Thyroid gland (tissue), 4 donors: ENCODE data around the gene PRR23A. TPM values are rescaled to one million over a fixed set of nuclear protein-coding genes. Genes with fewer than 3 reads are reported as not detected.
"Not testable (repeated sequence)": the region's sequence is repeated elsewhere in the genome, so short reads cannot be mapped to it uniquely, and the experiment has no call there.

Source experiments
- DNase-seq, 2 donors: peaks; one replicate each; pipeline ENCODE4 v3.0.0-alpha.2; 2019
- H3K27ac ChIP-seq, 3 donors: fragments of 200-600 bp; sonication (generic); 1 replicate in 2 of 3; 2 replicates in 1 of 3; pipeline ENCODE4 v1.5.1; 2016 to 2019; ENCODE audit warnings: mild to moderate bottlenecking in 1 of 3, moderate library complexity in 1 of 3
- H3K27me3 ChIP-seq: fragments of 200-600 bp; sonication (generic); one replicate; pipeline ENCODE4 v1.5.1; 2019
- H3K36me3 ChIP-seq, 2 donors: fragments of 200-600 bp; sonication (generic); one replicate each; pipeline ENCODE4 v1.5.1; 2016 to 2019
- H3K4me1 ChIP-seq, 2 donors: fragments of 200-600 bp; sonication (generic); one replicate each; pipeline ENCODE4 v1.5.1; 2017 to 2019
- H3K4me3 ChIP-seq, 3 donors: fragments of 200-600 bp; sonication (generic); replicated peaks in 1 of 3; 1 replicate in 2 of 3; 2 replicates in 1 of 3; pipeline ENCODE4 v1.5.1; 2016; ENCODE audit warnings: mild to moderate bottlenecking in 1 of 3
- H3K9me3 ChIP-seq: fragments of 200-600 bp; sonication (generic); one replicate; pipeline ENCODE4 v1.5.1; 2017
- POLR2A ChIP-seq, 2 donors: fragments of 450-650 bp; IDR thresholded peaks; one replicate each; pipeline ENCODE4 v1.6.1; 2017; ENCODE audit warnings: antibody characterized with exemption in 2 of 2, mild to moderate bottlenecking in 2 of 2, moderate library complexity in 1 of 2
- WGBS, 2 donors: methylation state at CpG; one replicate each; pipeline ENCODE4 v1.1.5; 2017; 5-methylcytosine and 5-hydroxymethylcytosine counted together
- intact Hi-C: fragments of 100-400 bp; cut with DNase I; formaldehyde crosslinking; loops from one replicate; pipeline ENCODE4 v1.15.1; 2023
- total RNA-seq, 4 donors: library from RNA; depleted of rRNA; stranded (reverse); fragments of >200 nt; gene quantifications; one replicate each; pipeline ENCODE4 v1.2.3, GENCODE V29; 2016
- TF ChIP-seq, protein P1 (sequence below), 6 experiments: fragments of 200-600 bp in 3 of 6; fragments of 450-650 bp in 3 of 6; sonication (generic) in 3 of 6; IDR thresholded peaks; one replicate each; pipeline ENCODE4 v1.5.1; 2016 to 2019; ENCODE audit warnings: antibody characterized with exemption in 6 of 6, mild to moderate bottlenecking in 2 of 6, inconsistent platforms in 1 of 6, moderate library complexity in 1 of 6

The PRR23A gene
- total RNA-seq, 4 donors from 2014 or later: not detected

DNA sequence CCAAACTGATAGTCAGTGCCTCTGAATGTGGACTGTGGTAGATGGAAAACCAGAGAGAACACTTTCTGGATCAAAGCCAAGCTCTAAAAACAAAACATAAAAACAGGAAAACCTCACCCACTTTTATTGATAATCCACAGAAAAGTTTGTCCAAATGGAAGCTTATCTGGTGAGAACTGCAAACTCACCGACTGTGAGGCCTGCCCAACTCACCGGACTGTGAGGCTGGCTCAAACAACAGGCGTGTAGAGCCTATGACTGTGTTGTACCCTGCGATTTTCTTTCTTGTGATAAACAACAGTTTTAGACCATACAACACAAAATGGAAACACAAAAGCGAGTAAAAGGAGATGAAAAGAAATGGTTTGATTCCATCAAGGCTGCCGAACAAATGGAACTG, 31.4 kb upstream of the PRR23A start:
- Histone ChIP-seq H3K27me3 (no peaks in the 10 kb centered on the region), H3K36me3 (no peaks in the 10 kb centered on the region), H3K4me3 (no peak overlapping the region), H3K27ac (no peak overlapping the region), H3K9me3 (no peaks in the 10 kb centered on the region), H3K4me1 (no peaks in the 10 kb centered on the region)
- 82 to 91% methylated on average over 6 of the region's 6 CpGs for WGBS, 2 donors
- intact Hi-C loops: no loop called here
- DNase-seq: no peak
- TF ChIP-seq POLR2A (IDR thresholded peaks at IDR 0.05): no peak
- TF ChIP-seq, protein P1, sequence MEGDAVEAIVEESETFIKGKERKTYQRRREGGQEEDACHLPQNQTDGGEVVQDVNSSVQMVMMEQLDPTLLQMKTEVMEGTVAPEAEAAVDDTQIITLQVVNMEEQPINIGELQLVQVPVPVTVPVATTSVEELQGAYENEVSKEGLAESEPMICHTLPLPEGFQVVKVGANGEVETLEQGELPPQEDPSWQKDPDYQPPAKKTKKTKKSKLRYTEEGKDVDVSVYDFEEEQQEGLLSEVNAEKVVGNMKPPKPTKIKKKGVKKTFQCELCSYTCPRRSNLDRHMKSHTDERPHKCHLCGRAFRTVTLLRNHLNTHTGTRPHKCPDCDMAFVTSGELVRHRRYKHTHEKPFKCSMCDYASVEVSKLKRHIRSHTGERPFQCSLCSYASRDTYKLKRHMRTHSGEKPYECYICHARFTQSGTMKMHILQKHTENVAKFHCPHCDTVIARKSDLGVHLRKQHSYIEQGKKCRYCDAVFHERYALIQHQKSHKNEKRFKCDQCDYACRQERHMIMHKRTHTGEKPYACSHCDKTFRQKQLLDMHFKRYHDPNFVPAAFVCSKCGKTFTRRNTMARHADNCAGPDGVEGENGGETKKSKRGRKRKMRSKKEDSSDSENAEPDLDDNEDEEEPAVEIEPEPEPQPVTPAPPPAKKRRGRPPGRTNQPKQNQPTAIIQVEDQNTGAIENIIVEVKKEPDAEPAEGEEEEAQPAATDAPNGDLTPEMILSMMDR (IDR thresholded peaks at IDR 0.05): no peak

DNA sequence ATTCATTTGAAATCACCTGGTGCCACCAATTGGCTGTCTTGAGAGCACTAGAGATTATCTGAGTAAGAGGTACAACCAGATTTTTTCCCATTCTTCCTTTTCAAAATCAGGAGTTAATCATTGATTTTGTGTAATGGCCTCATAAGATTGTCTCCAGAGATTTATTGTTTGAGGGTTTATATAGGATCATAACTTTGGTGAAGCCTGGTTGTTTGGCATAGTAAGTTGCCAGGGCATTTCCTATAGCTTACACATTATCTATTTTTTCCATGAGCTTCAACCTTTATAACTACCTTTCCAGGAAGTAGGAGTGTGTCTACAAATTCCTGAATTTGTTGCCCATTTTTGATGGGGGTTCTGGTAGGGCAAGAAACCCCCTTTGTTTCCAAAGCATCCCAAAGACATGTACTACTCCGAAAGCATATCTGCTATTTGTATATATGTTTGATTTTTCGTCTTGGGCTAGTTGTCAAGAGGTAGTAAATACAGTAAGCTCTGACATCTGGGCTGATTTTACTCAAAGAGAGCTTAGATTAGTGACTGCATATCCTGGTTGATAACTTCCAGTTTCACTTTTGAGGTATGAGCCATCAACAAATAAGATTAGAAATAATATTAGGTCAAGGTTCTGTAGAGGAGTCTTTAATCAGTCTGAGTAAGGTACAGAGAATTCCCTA, 26.4 kb upstream of the PRR23A start:
- intact Hi-C loops: no loop called here
- WGBS, 2 donors: 80 to 89% methylated on average over 2 of the region's 2 CpGs
- no peak overlapping the region for H3K4me3 ChIP-seq
- no peaks in the 10 kb centered on the region for H3K27me3 ChIP-seq
- H3K9me3 ChIP-seq: no peaks in the 10 kb centered on the region
- H3K4me1 ChIP-seq: no peaks in the 10 kb centered on the region
- H3K27ac ChIP-seq: no peak overlapping the region
- no peak for TF ChIP-seq POLR2A (IDR thresholded peaks at IDR 0.05)
- TF ChIP-seq, protein P1 (IDR thresholded peaks at IDR 0.05): no peak
- no peak for DNase-seq
- H3K36me3 ChIP-seq: no peaks in the 10 kb centered on the region

DNA sequence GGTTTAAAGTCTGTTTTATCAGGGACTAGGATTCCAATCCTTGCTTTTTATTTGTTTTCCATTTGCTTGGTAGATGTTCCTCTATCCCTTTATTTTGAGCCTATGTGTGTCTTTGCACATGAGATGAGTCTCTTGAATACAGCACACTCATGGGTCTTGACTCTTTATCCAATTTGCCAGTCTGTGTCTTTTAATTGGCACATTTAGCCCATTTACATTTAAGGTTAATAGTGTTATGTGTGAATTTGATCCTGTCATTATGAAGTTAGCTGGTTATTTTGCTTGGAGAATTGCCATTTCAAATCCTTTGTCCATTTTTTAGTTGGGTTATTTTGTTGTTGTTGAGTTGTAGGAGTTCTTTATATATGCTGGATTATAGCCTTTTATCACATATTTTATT, 24.5 kb upstream of the PRR23A start:
- H3K9me3 ChIP-seq, intact Hi-C loops, H3K4me3 ChIP-seq, H3K27me3 ChIP-seq, DNase-seq, H3K4me1 ChIP-seq, H3K36me3 ChIP-seq, H3K27ac ChIP-seq: not testable (repeated sequence)

DNA sequence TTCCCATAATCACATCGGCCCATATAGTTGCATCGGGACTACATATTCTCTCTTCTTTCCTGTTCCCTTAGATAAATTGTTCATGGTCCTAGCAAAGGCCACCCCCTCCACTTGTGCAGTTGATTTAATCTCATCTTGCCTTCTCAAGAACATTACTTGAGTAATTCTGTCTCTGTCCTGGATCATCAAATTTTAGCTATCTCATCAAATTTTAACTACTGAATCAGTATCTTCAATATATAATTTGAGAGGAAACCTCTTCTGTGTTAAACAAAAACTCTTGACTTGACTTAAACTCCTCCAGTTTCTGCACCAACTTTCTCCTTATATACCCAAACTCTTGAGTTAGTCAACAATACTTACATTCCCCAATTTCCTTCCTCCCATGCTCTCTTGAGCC, 18.9 kb upstream of the PRR23A start:
- no peaks in the 10 kb centered on the region for H3K27me3 ChIP-seq
- no peaks in the 10 kb centered on the region for H3K36me3 ChIP-seq
- no peak for TF ChIP-seq POLR2A (IDR thresholded peaks at IDR 0.05)
- TF ChIP-seq, protein P1 (IDR thresholded peaks at IDR 0.05): no peak
- H3K4me3 ChIP-seq: no peak overlapping the region
- H3K4me1 ChIP-seq: no peaks in the 10 kb centered on the region
- no peak for DNase-seq
- intact Hi-C loops: no loop called here
- 88 to 97% methylated on average over 2 of the region's 2 CpGs for WGBS, 2 donors
- H3K9me3 ChIP-seq: no peaks in the 10 kb centered on the region
- no peak overlapping the region for H3K27ac ChIP-seq

DNA sequence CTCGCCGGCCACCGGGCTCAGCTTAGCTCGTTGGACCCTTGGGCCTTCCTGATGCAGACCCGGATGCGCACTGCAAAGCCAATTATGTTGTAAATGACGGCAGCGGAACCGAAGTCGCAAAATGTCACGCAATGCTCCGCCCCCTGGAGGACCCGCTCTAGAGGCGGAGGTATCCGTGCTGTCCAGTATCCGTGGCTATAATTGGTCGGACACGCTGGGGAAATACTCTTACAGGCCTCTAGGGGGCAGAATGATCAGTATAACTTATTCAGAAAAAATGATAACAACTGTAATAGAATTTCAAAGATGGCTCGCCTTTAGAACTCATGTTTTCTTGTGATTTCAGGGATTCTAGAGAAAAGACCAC, 14.8 kb upstream of the PRR23A start, which contains the start of gene PRR23B:
PRR23B (minus strand) TSS at position 59 of the 367 bp plus-strand sequence. CDS start 265 bp downstream, outside the sequence.
- Histone ChIP-seq H3K36me3 (no peaks in the 10 kb centered on the region), H3K4me3 (no peak within 1 kb of the TSS), H3K4me1 (no peaks in the 10 kb centered on the region), H3K9me3 (no peaks in the 10 kb centered on the region), H3K27me3 (no peaks in the 10 kb centered on the region), H3K27ac (no peak within 1 kb of the TSS)
- intact Hi-C loops: no loop called here
- TF ChIP-seq, protein P1 (IDR thresholded peaks at IDR 0.05): no peak
- TF ChIP-seq POLR2A (IDR thresholded peaks at IDR 0.05): no peak
- WGBS, 2 donors: 56 to 73% methylated on average over 15 to 17 of the region's 19 CpGs
- DNase-seq: no peak
